Endothelial cell of umbilical vein (primary cell): ENCODE results near the gene CHRD. TPM values are rescaled to one million over a fixed set of nuclear protein-coding genes. Genes with fewer than 3 reads are reported as not detected.

Experiments used
- BruUV-seq: library from RNA; stranded (reverse); fragments of 400-500 nt; replicated peaks from 2 replicates; lab custom pipeline; 2021; lab: Mats Ljungman, UMichigan
- CTCF ChIA-PET: fragments of 300-600, 350-600 bp; sonication (Branson Sonifier 250); formaldehyde crosslinking; loops from one replicate; lab custom pipeline; 2021; ENCODE audit warnings: antibody characterized with exemption, inconsistent platforms; lab: Charles Lee
- POLR2A ChIA-PET: fragments of 300-600, 350-600 bp; sonication (Branson Sonifier 250); formaldehyde crosslinking; loops from one replicate; lab custom pipeline; 2021; ENCODE audit warnings: antibody characterized with exemption, inconsistent platforms; lab: Charles Lee
- DNase-seq: peaks from one replicate; pipeline ENCODE4 v3.0.0-alpha.2; 2011; ENCODE audit warnings: low read depth, low spot score
- FAIRE-seq: peaks from 2 replicates; lab custom pipeline; 2011; peaks lifted over from hg19 to GRCh38; lab: Jason Lieb, UNC
- H2AFZ ChIP-seq: 2 replicates; pipeline ENCODE4 v1.6.0; 2012; ENCODE audit warnings: low read depth, low read length, control low read depth, inconsistent platforms
- H3K27ac ChIP-seq: 2 replicates; pipeline ENCODE4 v1.5.1; 2011; ENCODE audit warnings: low read depth, mild to moderate bottlenecking, control low read depth, low read length, moderate library complexity; ENCODE audit not compliant: insufficient read depth
- H3K27me3 ChIP-seq, 2 experiments: 2 replicates each; pipeline versions ENCODE4 v1.6.0 to v1.6.1; 2011; ENCODE audit warnings: low read length in 2 of 2, mixed read lengths in 1 of 2; ENCODE audit not compliant: control insufficient read depth in 2 of 2, insufficient read depth in 2 of 2
- H3K36me3 ChIP-seq, 2 experiments: 2 replicates in 1 of 2; 3 replicates in 1 of 2; pipeline ENCODE4 v1.5.1; 2011; ENCODE audit warnings: low read length in 2 of 2, mild to moderate bottlenecking in 1 of 2, moderate library complexity in 1 of 2; ENCODE audit not compliant: control insufficient read depth in 2 of 2, insufficient read depth in 2 of 2; ENCODE audit errors: extremely low read depth in 1 of 2
- H3K4me1 ChIP-seq: 3 replicates; pipeline ENCODE4 v1.5.1; 2011; ENCODE audit warnings: mild to moderate bottlenecking, low read length; ENCODE audit not compliant: control insufficient read depth, insufficient read depth; ENCODE audit errors: extremely low read depth
- H3K4me2 ChIP-seq: 2 replicates; pipeline ENCODE4 v1.6.1; 2011; ENCODE audit warnings: low read length, control low read depth, mixed read lengths; ENCODE audit not compliant: insufficient read depth
- H3K4me3 ChIP-seq, 3 experiments: fragments of 200-600 bp in 1 of 3; sonication (generic), shearing (Covaris generic) in 1 of 3; replicated peaks in 1 of 3; 2 replicates each; pipeline ENCODE4 v1.5.1; 2011 to 2016; ENCODE audit warnings: control low read depth in 3 of 3, low read length in 3 of 3, mild to moderate bottlenecking in 2 of 3, inconsistent platforms in 1 of 3, low read depth in 1 of 3, moderate library complexity in 1 of 3; ENCODE audit not compliant: insufficient read depth in 1 of 3
- H3K79me2 ChIP-seq: 2 replicates; pipeline ENCODE4 v1.6.0; 2012; ENCODE audit warnings: low read length, inconsistent platforms; ENCODE audit not compliant: control insufficient read depth, insufficient read depth
- H3K9ac ChIP-seq: replicated peaks from 2 replicates; pipeline ENCODE3; 2011; ENCODE audit warnings: low read length, control low read depth; ENCODE audit not compliant: insufficient read depth; ENCODE audit errors: extremely low read depth
- H3K9me1 ChIP-seq: replicated peaks from 3 replicates; pipeline ENCODE4 v1.6.0; 2011; ENCODE audit warnings: mild to moderate bottlenecking, low read length; ENCODE audit not compliant: control insufficient read depth, insufficient read depth; ENCODE audit errors: extremely low read depth
- H3K9me3 ChIP-seq: replicated peaks from 2 replicates; pipeline ENCODE4 v1.5.1; 2012; ENCODE audit warnings: low read length, inconsistent platforms; ENCODE audit not compliant: control insufficient read depth, insufficient read depth
- H4K20me1 ChIP-seq: replicated peaks from 2 replicates; pipeline ENCODE3; 2011; ENCODE audit warnings: mild to moderate bottlenecking, low read length; ENCODE audit not compliant: control insufficient read depth, insufficient read depth; ENCODE audit errors: extremely low read depth
- EZH2 ChIP-seq: IDR thresholded peaks from 2 replicates; pipeline ENCODE4 v1.6.1; 2012; ENCODE audit warnings: borderline replicate concordance, low read depth, mild to moderate bottlenecking, moderate library complexity, low read length, inconsistent platforms; ENCODE audit not compliant: severe bottlenecking
- FOS ChIP-seq: IDR thresholded peaks from 2 replicates; pipeline ENCODE4 v1.6.1; 2011; ENCODE audit warnings: mild to moderate bottlenecking, low read length, moderate library complexity, borderline replicate concordance; ENCODE audit not compliant: insufficient read depth
- GATA2 ChIP-seq: IDR thresholded peaks from 2 replicates; pipeline ENCODE4 v1.7.0; 2011; ENCODE audit warnings: low read depth, mild to moderate bottlenecking, moderate library complexity, mixed read lengths, low read length; ENCODE audit not compliant: insufficient read length, insufficient read depth
- JUN ChIP-seq: IDR thresholded peaks from 2 replicates; pipeline ENCODE4 v1.6.1; 2011; ENCODE audit warnings: borderline replicate concordance, low read depth; ENCODE audit not compliant: insufficient read length, insufficient read depth
- MAX ChIP-seq: IDR thresholded peaks from 2 replicates; pipeline ENCODE4 v1.6.1; 2011; ENCODE audit not compliant: insufficient read depth, insufficient read length
- MYC ChIP-seq: IDR thresholded peaks from one replicate; pipeline ENCODE4 v1.6.1; 2011; ENCODE audit warnings: mild to moderate bottlenecking, low read depth, low read length
- POLR2A ChIP-seq: IDR thresholded peaks from 2 replicates; pipeline ENCODE4 v1.6.1; 2012; ENCODE audit warnings: low read depth, mild to moderate bottlenecking, control low read depth, low read length
- POLR2AphosphoS5 ChIP-seq: IDR thresholded peaks from 2 replicates; pipeline ENCODE4 v1.6.1; 2012; ENCODE audit warnings: low read depth, mild to moderate bottlenecking, control low read depth, low read length, moderate library complexity; ENCODE audit not compliant: insufficient read depth
- dilution Hi-C: fragments of 300-500 bp; cut with MboI; formaldehyde crosslinking; loops from one replicate; pipeline ENCODE4 v1.15.0; 2019; ENCODE audit warnings: low sequenced_read_pairs; ENCODE audit not compliant: extremely low pct_ligation_motif_present
- intact Hi-C: fragments of 100-400 bp; cut with micrococcal nuclease; formaldehyde crosslinking; loops from one replicate; pipeline ENCODE4 v1.10.0; 2022
- polyA plus RNA-seq, 4 experiments: library from polyadenylated mRNA; depleted of rRNA in 3 of 4; stranded (reverse) in 3 of 4; unstranded in 1 of 4; fragments of >200 nt; gene quantifications; 2 replicates each; pipeline versions ENCODE4 v1.2.1 to v1.2.3, GENCODE V29; 2011 to 2012; ENCODE audit warnings: missing spikeins in 1 of 4
- total RNA-seq: library from RNA; stranded (reverse); gene quantifications from 2 replicates; pipeline ENCODE4 v1.2.3, GENCODE V29; 2021
- TF ChIP-seq, protein P1 (sequence below), 2 donors: IDR thresholded peaks; 1 replicate in 1 of 2; 2 replicates in 1 of 2; pipeline ENCODE4 v1.5.1; 2011; ENCODE audit warnings: low read length in 2 of 2, mild to moderate bottlenecking in 2 of 2, moderate library complexity in 2 of 2, control low read depth in 1 of 2, inconsistent platforms in 1 of 2, low read depth in 1 of 2; ENCODE audit not compliant: insufficient read depth in 1 of 2; ENCODE audit errors: extremely low read depth in 1 of 2

The CHRD gene
- total and polyA plus RNA-seq, 2 donors (not counting 3 experiments of a cell fraction or from before 2014, with no cell fraction given), result 0.40 to 0.54 TPM

DNA sequence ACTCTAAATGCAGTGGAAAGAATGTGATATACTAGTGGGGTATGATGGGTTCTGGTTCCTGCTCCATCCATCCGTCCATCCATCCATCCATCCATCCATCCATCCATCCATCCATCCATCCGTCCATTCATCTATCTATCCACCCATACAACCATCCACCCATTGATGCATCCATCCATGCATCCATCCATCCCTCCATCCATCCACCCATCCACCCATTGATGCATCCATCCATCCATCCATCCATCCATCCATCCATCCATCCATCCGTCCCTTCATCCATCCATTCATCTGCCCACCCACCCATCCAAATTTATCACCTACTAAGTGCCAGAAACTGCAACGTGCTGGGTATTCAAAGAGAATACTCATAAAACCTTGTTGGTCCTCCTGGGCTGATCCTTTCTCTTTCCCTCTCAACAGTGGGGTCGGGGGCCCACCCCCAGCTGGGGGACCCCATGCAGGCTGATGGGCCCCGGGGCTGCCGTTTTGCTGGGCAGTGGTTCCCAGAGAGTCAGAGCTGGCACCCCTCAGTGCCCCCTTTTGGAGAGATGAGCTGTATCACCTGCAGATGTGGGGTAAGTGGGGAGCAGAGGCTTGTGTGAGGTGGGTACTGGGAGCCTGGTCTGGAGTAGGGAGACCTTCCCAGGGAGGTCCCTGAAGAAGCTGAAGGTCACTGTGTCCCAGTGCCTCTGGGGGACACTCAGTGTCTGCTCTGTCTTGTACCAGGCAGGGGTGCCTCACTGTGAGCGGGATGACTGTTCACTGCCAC, 8.5 kb downstream of the CHRD start:
- FAIRE-seq (no peak), DNase-seq (no peak)
- H3K79me2 ChIP-seq, result no peaks in the 10 kb centered on the region
- H3K9me1 ChIP-seq, result no peaks in the 10 kb centered on the region
- no peak overlapping the region for H3K4me2 ChIP-seq
- no peak overlapping the region for H2AFZ ChIP-seq
- H4K20me1 ChIP-seq, result no peaks in the 10 kb centered on the region
- no peak overlapping the region for H3K27ac ChIP-seq
- CTCF ChIA-PET, result interaction anchor here (1.6 to 6.9 kb wide), 2 partner anchors 16 to 154 kb away, joined by 4 to 52 read pairs; no protein-coding TSS in a partner anchor
- no peaks in the 10 kb centered on the region for H3K36me3 ChIP-seq
- dilution Hi-C loops, result no loop called here
- no peaks in the 10 kb centered on the region for H3K9me3 ChIP-seq
- no TSS peak for BruUV-seq
- TF ChIP-seq POLR2A (no peak), EZH2 (no peak), MAX (no peak), GATA2 (no peak), POLR2AphosphoS5 (no peak), FOS (no peak), JUN (no peak), MYC (no peak)
- TF ChIP-seq, protein P1, sequence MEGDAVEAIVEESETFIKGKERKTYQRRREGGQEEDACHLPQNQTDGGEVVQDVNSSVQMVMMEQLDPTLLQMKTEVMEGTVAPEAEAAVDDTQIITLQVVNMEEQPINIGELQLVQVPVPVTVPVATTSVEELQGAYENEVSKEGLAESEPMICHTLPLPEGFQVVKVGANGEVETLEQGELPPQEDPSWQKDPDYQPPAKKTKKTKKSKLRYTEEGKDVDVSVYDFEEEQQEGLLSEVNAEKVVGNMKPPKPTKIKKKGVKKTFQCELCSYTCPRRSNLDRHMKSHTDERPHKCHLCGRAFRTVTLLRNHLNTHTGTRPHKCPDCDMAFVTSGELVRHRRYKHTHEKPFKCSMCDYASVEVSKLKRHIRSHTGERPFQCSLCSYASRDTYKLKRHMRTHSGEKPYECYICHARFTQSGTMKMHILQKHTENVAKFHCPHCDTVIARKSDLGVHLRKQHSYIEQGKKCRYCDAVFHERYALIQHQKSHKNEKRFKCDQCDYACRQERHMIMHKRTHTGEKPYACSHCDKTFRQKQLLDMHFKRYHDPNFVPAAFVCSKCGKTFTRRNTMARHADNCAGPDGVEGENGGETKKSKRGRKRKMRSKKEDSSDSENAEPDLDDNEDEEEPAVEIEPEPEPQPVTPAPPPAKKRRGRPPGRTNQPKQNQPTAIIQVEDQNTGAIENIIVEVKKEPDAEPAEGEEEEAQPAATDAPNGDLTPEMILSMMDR (IDR thresholded peaks at IDR 0.05; ENCODE audit: extremely low read depth in 1 of 2, insufficient read depth in 1 of 2, low read depth in 1 of 2, low read length in 2 of 2), result no peak
- H3K4me3 ChIP-seq, result no peak overlapping the region
- peaks cover 12 to 18% of the 10 kb centered on the region in 2 experiments for H3K27me3 ChIP-seq
- no peak overlapping the region for H3K9ac ChIP-seq
- intact Hi-C loops, result no loop called here
- POLR2A ChIA-PET, result no interaction called here
- H3K4me1 ChIP-seq, result no peaks in the 10 kb centered on the region
